GM12878 (cell line): ENCODE results near the gene MRPS22.
"Not testable (repeated sequence)": the region's sequence is repeated elsewhere in the genome, so short reads cannot be mapped to it uniquely, and the experiment has no call there.

Experiments used
- CBX3 ChIP-seq: fragments of 200-600 bp; sonication (generic); IDR thresholded peaks from 2 replicates; pipeline ENCODE4 v1.6.1; 2016; ENCODE audit warnings: low read depth, borderline replicate concordance
- FOXM1 ChIP-seq: IDR thresholded peaks from 2 replicates; pipeline ENCODE4 v1.6.1; 2012; ENCODE audit warnings: low read depth, mild to moderate bottlenecking, inconsistent platforms, low read length, moderate library complexity
- PAX5 ChIP-seq: IDR thresholded peaks from 2 replicates; pipeline ENCODE4 v1.6.1; 2011; ENCODE audit warnings: low read depth, low read length, borderline replicate concordance
- POLR2AphosphoS5 ChIP-seq: IDR thresholded peaks from 2 replicates; pipeline ENCODE4 v1.6.1; 2011; ENCODE audit warnings: mild to moderate bottlenecking, low read length, inconsistent platforms
- RFX5 ChIP-seq: IDR thresholded peaks from 2 replicates; pipeline ENCODE4 v1.6.1; 2011; ENCODE audit warnings: low read depth, low read length, improper control_type of control experiment
- TF ChIP-seq, protein P1 (sequence below), 3 experiments: IDR thresholded peaks in 2 of 3; conservative IDR thresholded peaks in 1 of 3; 2 replicates each; pipeline ENCODE4 v1.5.1; 2011; ENCODE audit warnings: low read depth in 3 of 3, low read length in 3 of 3, mild to moderate bottlenecking in 3 of 3, control low read depth in 2 of 3, moderate library complexity in 2 of 3, inconsistent platforms in 1 of 3, mixed read lengths in 1 of 3; ENCODE audit not compliant: control insufficient read depth in 2 of 3, insufficient read depth in 1 of 3; ENCODE audit errors: extremely low read depth in 1 of 3
- TF ChIP-seq, protein P2 (sequence below): IDR thresholded peaks from 2 replicates; pipeline ENCODE4 v1.6.1; 2012; ENCODE audit warnings: mild to moderate bottlenecking, low read depth, low read length

DNA sequence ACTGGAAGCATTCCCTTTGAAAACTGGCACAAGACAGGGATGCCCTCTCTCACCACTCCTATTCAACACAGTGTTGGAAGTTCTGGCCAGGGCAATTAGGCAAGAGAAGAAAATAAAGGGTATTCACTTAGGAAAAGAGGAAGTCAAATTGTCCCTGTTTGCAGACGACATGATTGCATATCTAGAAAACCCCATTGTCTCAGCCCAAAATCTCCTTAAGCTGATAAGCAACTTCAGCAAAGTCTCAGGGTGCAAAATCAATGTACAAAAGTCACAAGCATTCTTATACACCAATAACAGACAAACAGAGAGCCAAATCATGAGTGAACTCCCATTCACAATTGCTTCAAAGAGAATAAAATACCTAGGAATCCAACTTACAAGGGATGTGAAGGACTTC lies 9.1 kb upstream of the MRPS22 start:
- not testable (repeated sequence) for TF ChIP-seq RFX5, PAX5, CBX3, POLR2AphosphoS5, FOXM1
- TF ChIP-seq, protein P1, sequence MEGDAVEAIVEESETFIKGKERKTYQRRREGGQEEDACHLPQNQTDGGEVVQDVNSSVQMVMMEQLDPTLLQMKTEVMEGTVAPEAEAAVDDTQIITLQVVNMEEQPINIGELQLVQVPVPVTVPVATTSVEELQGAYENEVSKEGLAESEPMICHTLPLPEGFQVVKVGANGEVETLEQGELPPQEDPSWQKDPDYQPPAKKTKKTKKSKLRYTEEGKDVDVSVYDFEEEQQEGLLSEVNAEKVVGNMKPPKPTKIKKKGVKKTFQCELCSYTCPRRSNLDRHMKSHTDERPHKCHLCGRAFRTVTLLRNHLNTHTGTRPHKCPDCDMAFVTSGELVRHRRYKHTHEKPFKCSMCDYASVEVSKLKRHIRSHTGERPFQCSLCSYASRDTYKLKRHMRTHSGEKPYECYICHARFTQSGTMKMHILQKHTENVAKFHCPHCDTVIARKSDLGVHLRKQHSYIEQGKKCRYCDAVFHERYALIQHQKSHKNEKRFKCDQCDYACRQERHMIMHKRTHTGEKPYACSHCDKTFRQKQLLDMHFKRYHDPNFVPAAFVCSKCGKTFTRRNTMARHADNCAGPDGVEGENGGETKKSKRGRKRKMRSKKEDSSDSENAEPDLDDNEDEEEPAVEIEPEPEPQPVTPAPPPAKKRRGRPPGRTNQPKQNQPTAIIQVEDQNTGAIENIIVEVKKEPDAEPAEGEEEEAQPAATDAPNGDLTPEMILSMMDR (IDR thresholded peaks at IDR 0.05 in 2 of 3, conservative IDR thresholded peaks at IDR 0.05 in 1 of 3; ENCODE audit: control insufficient read depth in 2 of 3, extremely low read depth in 1 of 3, insufficient read depth in 1 of 3, low read depth in 3 of 3, low read length in 3 of 3), result not testable (repeated sequence)
- TF ChIP-seq, protein P2, sequence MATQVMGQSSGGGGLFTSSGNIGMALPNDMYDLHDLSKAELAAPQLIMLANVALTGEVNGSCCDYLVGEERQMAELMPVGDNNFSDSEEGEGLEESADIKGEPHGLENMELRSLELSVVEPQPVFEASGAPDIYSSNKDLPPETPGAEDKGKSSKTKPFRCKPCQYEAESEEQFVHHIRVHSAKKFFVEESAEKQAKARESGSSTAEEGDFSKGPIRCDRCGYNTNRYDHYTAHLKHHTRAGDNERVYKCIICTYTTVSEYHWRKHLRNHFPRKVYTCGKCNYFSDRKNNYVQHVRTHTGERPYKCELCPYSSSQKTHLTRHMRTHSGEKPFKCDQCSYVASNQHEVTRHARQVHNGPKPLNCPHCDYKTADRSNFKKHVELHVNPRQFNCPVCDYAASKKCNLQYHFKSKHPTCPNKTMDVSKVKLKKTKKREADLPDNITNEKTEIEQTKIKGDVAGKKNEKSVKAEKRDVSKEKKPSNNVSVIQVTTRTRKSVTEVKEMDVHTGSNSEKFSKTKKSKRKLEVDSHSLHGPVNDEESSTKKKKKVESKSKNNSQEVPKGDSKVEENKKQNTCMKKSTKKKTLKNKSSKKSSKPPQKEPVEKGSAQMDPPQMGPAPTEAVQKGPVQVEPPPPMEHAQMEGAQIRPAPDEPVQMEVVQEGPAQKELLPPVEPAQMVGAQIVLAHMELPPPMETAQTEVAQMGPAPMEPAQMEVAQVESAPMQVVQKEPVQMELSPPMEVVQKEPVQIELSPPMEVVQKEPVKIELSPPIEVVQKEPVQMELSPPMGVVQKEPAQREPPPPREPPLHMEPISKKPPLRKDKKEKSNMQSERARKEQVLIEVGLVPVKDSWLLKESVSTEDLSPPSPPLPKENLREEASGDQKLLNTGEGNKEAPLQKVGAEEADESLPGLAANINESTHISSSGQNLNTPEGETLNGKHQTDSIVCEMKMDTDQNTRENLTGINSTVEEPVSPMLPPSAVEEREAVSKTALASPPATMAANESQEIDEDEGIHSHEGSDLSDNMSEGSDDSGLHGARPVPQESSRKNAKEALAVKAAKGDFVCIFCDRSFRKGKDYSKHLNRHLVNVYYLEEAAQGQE, result not testable (repeated sequence)
